Measurements from ENCODE around the gene AHI1.

AHI1 gene

DNA sequence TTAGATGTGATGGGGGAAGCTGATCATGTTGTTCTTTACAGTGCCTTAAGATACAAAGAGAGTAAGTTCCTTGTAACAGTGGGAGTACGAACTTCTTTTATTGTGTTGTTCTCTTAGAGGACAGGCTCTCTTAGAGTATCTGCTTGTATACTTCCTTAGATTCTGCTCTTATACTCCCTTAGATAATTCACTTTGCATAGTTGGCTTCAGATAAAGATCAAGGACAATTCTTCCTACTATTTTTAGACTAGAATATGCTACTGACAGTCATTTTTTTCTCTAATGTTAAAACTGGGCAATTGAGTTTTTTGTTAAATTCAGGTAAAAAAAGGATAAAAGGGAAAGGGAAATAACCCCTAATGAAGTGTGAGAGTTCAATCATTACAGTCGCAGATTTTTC is 177.7 kb downstream of the AHI1 start:
- no peak overlapping the region for H3K27ac ChIP-seq (ENCODE audit: low read length)
- no peaks in the 10 kb centered on the region for H3K9me3 ChIP-seq (replicated peaks; ENCODE audit: insufficient read depth, low read length)
- no peak overlapping the region for H2AFZ ChIP-seq (ENCODE audit: low read length)
- no peaks in the 10 kb centered on the region for H3K27me3 ChIP-seq (replicated peaks; ENCODE audit: insufficient read depth, low read length)
- no peaks in the 10 kb centered on the region for H4K20me1 ChIP-seq (ENCODE audit: insufficient read depth, low read length)
- peaks cover 19% of the 10 kb centered on the region for H3K4me1 ChIP-seq (ENCODE audit: low read length)
- no peak for DNase-seq
- TF ChIP-seq EZH2phosphoT487 (IDR thresholded peaks at IDR 0.05; ENCODE audit: low read length) (no peak), EZH2 (optimal IDR thresholded peaks at IDR 0.05; ENCODE audit: low read depth, low read length) (no peak)
- TF ChIP-seq, protein P1, sequence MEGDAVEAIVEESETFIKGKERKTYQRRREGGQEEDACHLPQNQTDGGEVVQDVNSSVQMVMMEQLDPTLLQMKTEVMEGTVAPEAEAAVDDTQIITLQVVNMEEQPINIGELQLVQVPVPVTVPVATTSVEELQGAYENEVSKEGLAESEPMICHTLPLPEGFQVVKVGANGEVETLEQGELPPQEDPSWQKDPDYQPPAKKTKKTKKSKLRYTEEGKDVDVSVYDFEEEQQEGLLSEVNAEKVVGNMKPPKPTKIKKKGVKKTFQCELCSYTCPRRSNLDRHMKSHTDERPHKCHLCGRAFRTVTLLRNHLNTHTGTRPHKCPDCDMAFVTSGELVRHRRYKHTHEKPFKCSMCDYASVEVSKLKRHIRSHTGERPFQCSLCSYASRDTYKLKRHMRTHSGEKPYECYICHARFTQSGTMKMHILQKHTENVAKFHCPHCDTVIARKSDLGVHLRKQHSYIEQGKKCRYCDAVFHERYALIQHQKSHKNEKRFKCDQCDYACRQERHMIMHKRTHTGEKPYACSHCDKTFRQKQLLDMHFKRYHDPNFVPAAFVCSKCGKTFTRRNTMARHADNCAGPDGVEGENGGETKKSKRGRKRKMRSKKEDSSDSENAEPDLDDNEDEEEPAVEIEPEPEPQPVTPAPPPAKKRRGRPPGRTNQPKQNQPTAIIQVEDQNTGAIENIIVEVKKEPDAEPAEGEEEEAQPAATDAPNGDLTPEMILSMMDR (IDR thresholded peaks at IDR 0.05; ENCODE audit: low read length) = no peak
- H3F3A ChIP-seq (ENCODE audit: insufficient read depth, low read length) = peaks cover 14% of the 10 kb centered on the region; the same call in 1 of the 2 replicates
- no peak overlapping the region for H3K4me3 ChIP-seq (ENCODE audit: low read length)
- H3K36me3 ChIP-seq (replicated peaks; ENCODE audit: insufficient read depth, low read length) = no peaks in the 10 kb centered on the region
- H3K9ac ChIP-seq (ENCODE audit: low read length) = no peak overlapping the region
- H3K79me2 ChIP-seq (ENCODE audit: low read length) = no peaks in the 10 kb centered on the region
- no peak overlapping the region for H3K4me2 ChIP-seq (ENCODE audit: low read depth, low read length)
- no peaks in the 10 kb centered on the region for H3K9me2 ChIP-seq (replicated peaks; ENCODE audit: insufficient read depth, low read length)

DNA sequence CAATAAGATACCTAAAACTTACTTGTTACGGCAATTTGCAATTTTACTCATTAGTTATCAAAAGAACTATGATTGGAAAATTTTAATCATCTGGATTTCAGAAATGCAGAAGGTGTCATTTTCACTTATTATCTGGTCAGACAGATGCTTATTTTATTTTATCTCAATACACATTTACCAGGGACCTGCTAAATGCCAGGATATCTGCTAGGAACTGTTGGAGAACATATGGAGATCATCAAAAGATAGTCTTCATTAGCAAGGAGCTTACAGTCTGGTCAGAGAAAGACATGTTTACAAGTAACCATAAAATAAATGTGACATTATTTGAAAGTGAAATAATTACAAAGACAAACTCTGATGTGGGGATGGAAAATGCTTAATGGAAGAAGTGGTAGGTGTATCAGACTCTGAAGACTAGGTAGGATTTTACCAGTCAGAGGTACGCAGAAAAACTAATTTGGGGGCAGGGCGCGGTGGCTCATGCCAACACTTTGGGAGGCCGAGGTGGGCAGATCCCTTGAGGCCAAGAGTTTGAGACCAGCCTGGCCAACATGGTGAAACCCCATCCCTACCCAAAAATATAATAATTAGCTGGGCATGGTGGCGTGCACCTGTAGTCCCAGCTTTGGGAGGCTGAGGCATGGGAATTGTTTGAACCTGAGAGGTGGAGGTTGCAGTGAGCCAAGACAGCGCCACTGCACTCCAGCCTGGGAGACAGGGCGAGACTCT is 178.6 kb downstream of the AHI1 start:
- no peaks in the 10 kb centered on the region for H4K20me1 ChIP-seq (ENCODE audit: insufficient read depth, low read length)
- no peaks in the 10 kb centered on the region for H3K27me3 ChIP-seq (replicated peaks; ENCODE audit: insufficient read depth, low read length)
- no peak overlapping the region for H3K27ac ChIP-seq (ENCODE audit: low read length)
- DNase-seq = no peak
- TF ChIP-seq EZH2phosphoT487 (IDR thresholded peaks at IDR 0.05; ENCODE audit: low read length) = no peak
- TF ChIP-seq EZH2 (optimal IDR thresholded peaks at IDR 0.05; ENCODE audit: low read depth, low read length) = no peak
- TF ChIP-seq, protein P1 (IDR thresholded peaks at IDR 0.05; ENCODE audit: low read length) = no peak
- no peaks in the 10 kb centered on the region for H3K79me2 ChIP-seq (ENCODE audit: low read length)
- H3K4me2 ChIP-seq (ENCODE audit: low read depth, low read length) = no peak overlapping the region
- H3K36me3 ChIP-seq (replicated peaks; ENCODE audit: insufficient read depth, low read length) = no peaks in the 10 kb centered on the region
- no peak overlapping the region for H3K9ac ChIP-seq (ENCODE audit: low read length)
- no peak overlapping the region for H3K4me3 ChIP-seq (ENCODE audit: low read length)
- H3K9me2 ChIP-seq (replicated peaks; ENCODE audit: insufficient read depth, low read length) = no peaks in the 10 kb centered on the region
- no peak overlapping the region for H2AFZ ChIP-seq (ENCODE audit: low read length)
- H3F3A ChIP-seq (ENCODE audit: insufficient read depth, low read length) = peaks cover 14% of the 10 kb centered on the region; the same call in 1 of the 2 replicates
- H3K4me1 ChIP-seq (ENCODE audit: low read length) = peaks cover 19% of the 10 kb centered on the region
- H3K9me3 ChIP-seq (replicated peaks; ENCODE audit: insufficient read depth, low read length) = no peaks in the 10 kb centered on the region

DNA sequence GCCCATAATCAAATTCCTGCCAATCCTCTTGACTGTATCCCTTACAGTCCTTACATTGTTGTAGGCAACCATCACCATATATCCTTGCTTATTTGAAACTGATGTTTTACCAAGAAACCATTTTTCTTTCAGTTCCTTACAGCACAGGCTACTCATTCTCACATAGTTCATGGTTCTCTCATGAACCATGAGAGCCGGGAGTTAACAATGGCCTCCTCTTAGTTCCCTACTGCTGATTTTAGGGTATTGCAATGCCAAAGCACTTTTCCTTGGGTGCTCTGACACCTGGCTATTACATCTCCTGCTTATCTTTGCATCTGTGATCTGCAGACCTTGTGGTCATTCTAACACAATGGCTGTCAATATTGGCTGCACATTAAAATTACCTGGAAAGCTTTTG is 183.0 kb downstream of the AHI1 start:
- Histone ChIP-seq H3K79me2 (ENCODE audit: low read length) (no peaks in the 10 kb centered on the region), H3F3A (ENCODE audit: insufficient read depth, low read length) (no peaks in the 10 kb centered on the region), H3K9ac (ENCODE audit: low read length) (no peak overlapping the region), H3K4me2 (ENCODE audit: low read depth, low read length) (no peak overlapping the region), H3K9me2 (replicated peaks; ENCODE audit: insufficient read depth, low read length) (no peaks in the 10 kb centered on the region), H3K27ac (ENCODE audit: low read length) (no peak overlapping the region), H4K20me1 (ENCODE audit: insufficient read depth, low read length) (no peaks in the 10 kb centered on the region), H3K27me3 (replicated peaks; ENCODE audit: insufficient read depth, low read length) (no peaks in the 10 kb centered on the region), H2AFZ (ENCODE audit: low read length) (no peak overlapping the region), H3K9me3 (replicated peaks; ENCODE audit: insufficient read depth, low read length) (no peaks in the 10 kb centered on the region), H3K4me3 (ENCODE audit: low read length) (no peak overlapping the region), H3K36me3 (replicated peaks; ENCODE audit: insufficient read depth, low read length) (no peaks in the 10 kb centered on the region), H3K4me1 (ENCODE audit: low read length) (no peaks in the 10 kb centered on the region)
- DNase-seq = no peak
- TF ChIP-seq, protein P1 (IDR thresholded peaks at IDR 0.05; ENCODE audit: low read length) = peak; percentile 9; the same call in 1 of the 2 replicates
- TF ChIP-seq EZH2phosphoT487 (IDR thresholded peaks at IDR 0.05; ENCODE audit: low read length) (no peak), EZH2 (optimal IDR thresholded peaks at IDR 0.05; ENCODE audit: low read depth, low read length) (no peak)
